Fibroblast of mammary gland (primary cell): ENCODE data around the gene ZHX3.

Experiments used
- DNase-seq: peaks from one replicate; pipeline ENCODE4 v3.0.0-alpha.2; 2010; ENCODE audit warnings: low read depth
- H3K4me3 ChIP-seq: 2 replicates; pipeline ENCODE4 v1.5.1; 2011; ENCODE audit warnings: low read depth, mild to moderate bottlenecking, low read length, moderate library complexity; ENCODE audit not compliant: control insufficient read depth
- TF ChIP-seq, protein P1 (sequence below): conservative IDR thresholded peaks from 2 replicates; pipeline ENCODE4 v1.5.1; 2011; ENCODE audit warnings: low read depth, low read length, inconsistent platforms; ENCODE audit not compliant: control insufficient read depth, insufficient read depth

The ZHX3 gene

DNA sequence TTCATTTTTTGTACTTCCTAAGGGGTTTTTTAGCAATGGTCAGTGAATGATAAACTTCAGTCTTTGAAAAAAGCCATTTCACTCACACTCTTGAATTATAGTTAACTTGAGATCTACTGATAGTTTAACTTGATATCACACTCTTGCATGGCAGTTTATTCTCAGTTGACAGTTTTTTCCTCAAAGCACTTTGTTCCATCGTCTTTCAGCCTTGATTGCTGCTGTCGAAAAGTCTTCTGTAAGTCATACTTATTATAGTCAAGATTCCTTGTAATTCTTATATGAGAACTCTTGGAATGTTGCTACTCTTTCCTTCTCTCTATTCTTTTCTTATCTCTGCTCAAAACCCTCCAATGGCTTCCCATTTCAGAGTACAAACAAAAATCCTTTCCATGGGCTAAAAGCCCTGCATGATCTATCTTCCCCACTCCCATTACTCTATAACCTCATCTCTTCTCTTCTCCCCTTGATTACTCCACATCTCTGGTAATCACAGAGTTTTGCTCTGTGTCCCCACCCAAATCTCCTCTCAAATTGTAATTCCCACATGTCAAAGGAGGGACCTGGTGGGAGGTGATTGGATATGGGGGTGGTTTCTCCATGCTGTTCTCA is 31.2 kb downstream of the ZHX3 start:
- TF ChIP-seq, protein P1, sequence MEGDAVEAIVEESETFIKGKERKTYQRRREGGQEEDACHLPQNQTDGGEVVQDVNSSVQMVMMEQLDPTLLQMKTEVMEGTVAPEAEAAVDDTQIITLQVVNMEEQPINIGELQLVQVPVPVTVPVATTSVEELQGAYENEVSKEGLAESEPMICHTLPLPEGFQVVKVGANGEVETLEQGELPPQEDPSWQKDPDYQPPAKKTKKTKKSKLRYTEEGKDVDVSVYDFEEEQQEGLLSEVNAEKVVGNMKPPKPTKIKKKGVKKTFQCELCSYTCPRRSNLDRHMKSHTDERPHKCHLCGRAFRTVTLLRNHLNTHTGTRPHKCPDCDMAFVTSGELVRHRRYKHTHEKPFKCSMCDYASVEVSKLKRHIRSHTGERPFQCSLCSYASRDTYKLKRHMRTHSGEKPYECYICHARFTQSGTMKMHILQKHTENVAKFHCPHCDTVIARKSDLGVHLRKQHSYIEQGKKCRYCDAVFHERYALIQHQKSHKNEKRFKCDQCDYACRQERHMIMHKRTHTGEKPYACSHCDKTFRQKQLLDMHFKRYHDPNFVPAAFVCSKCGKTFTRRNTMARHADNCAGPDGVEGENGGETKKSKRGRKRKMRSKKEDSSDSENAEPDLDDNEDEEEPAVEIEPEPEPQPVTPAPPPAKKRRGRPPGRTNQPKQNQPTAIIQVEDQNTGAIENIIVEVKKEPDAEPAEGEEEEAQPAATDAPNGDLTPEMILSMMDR, result no peak

DNA sequence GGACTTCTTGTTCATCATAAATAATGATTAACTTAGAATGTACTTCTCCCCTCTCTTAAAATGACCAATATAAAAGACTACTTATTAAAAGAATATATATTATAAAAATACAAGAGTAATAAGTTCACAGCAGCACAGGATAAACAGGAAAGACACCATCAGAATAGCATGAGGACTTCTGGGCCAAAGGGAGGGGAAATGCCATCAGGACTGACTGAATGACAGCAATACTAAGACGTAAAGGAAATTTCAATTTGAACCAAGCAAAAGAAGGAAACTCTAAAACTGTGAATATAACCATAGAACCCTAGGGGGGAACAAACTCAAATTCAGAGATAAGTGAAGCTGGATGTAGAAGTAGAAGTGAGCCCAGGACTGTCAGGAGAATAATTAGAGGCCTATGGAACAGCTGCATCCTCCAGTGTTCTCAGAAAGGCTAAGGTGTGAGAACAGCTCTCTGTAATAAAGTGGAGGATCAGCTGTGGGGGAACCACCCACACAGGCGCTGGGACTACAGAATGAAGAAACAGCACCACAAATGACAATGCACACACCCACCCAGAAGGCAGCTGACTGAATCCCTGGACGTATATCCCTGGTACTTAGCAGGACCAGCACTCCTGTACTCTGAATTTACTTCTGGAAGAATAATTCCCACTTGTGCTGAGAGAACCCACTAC is 37.8 kb downstream of the ZHX3 start:
- DNase-seq, result no peak
- TF ChIP-seq, protein P1, result no peak
- H3K4me3 ChIP-seq, result no peak overlapping the region

More for the DNA sequence above, 31.2 kb downstream of the ZHX3 start:
- no peak overlapping the region for H3K4me3 ChIP-seq
- no peak for DNase-seq

DNA sequence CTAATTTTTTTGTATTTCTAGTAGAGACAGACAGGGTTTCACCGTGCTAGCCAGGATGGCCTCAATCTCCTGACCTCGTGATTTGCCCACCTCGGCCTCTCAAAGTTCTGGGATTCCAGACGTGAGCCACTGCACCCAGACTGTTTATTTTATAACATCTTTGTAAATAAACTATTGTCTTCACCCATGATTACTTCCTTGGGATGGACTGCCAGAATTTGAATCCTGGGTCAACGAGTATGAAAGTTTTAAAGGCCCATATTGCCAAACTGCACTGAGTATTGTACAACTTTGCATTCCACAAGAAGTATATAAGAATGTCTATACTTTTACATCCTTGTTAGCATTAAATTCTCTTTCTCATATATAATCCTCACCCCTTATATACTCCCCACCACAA is 38.6 kb downstream of the ZHX3 start:
- TF ChIP-seq, protein P1, result no peak

DNA sequence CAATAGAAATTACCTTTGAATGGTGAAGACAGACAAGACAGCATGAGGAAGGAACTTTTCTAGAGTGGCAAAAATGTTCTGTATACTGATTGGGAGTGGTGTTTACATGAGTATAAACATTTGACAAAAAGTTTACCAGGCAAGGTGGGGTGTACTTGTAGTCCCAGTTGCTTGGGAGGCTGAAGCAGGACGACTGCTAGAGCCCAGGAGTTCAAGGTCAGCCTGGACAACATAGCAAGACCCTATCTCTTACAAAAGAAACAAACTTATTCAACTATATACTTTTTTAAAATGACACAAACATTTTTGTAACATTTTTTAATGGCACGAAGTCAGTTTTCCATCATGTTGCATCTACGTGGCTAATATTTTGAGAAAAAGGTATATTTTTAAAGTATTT is 40.5 kb downstream of the ZHX3 start:
- H3K4me3 ChIP-seq, result no peak overlapping the region

More for the DNA sequence above, 38.6 kb downstream of the ZHX3 start:
- no peak overlapping the region for H3K4me3 ChIP-seq
- DNase-seq, result no peak

DNA sequence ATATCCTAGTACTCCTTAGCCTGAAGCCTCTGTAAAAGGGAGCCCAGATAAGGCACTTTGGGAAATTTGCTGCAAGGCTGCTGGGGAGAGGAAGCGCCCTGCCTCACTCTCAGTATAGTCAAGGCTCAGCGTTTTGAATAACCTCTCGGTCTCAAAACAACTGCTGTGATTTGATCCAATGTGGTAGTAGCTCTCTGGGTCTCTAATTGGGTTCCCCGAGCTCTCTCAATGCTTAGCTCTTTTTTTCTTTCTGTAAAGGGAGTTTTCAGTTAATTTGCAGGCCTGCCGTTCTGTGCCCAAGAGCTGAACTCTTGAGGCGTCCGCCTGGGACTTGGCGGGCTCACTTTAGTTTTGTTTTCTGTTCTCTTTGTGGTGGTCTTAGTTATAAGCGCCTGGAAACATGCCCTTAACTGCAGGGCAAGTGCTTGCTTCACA is 41.2 kb downstream of the ZHX3 start:
- DNase-seq, result peak; percentile 24
- TF ChIP-seq, protein P1, result no peak
- no peak overlapping the region for H3K4me3 ChIP-seq

More for the DNA sequence above, 40.5 kb downstream of the ZHX3 start:
- TF ChIP-seq, protein P1, result no peak
- DNase-seq, result no peak

DNA sequence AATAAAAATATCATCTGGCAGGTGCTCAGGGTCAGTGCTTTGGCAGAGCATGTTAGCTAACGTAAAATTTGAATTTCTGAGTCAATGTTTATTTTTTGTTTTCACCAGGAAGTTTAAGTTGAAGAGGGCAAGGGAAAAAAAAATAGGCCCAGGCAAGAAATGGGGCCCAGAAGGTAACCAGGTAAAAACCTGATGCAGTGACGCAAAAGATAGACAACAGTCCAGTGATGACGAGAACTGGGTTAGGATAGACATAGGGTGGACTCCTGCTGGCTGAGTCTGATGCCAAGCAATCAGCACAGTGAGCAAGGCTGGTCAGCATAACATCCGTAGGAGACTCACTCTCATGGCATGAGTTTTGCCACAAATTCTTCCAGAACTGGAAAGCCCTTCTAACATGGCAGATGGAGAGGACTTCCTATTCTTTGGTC is 42.2 kb downstream of the ZHX3 start:
- H3K4me3 ChIP-seq, result no peak overlapping the region
- DNase-seq, result peak; percentile 81
- TF ChIP-seq, protein P1, result no peak

DNA sequence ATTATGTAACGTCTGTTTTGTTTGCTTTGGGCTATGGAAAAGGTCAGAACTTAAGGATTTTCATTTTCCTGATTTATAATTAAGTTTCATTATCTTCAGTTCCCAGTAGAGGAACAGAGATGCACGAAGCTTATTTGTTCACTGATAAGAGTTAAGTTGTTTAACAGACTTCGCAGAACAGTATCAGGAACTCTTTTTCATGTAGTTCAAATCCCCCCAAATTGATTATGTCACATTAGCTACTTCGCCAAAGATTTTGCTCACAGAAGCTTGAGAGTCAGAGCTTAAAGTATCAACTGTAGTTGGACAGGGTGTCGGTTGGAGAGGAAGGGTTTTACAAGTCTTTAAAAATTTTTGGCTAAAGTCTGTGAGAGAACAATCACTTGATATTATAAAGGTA is 43.4 kb downstream of the ZHX3 start:
- H3K4me3 ChIP-seq, result no peak overlapping the region
- no peak for DNase-seq

More for the DNA sequence above, 43.4 kb downstream of the ZHX3 start:
- TF ChIP-seq, protein P1, result no peak
